ENCODE data around the gene AAGAB. TPM values are rescaled to one million over a fixed set of nuclear protein-coding genes. Genes with fewer than 3 reads are reported as not detected.

Gene AAGAB
- total RNA-seq, 1 experiment from 2014 or later: 52.0 TPM

GRCh38 chr15:67186226-67186649 is 68.2 kb downstream of the AAGAB start:
- Histone ChIP-seq H3K9me3 (ENCODE audit: control insufficient read depth in 1 of 2, insufficient read depth in 1 of 2, low read depth in 1 of 2, low read length in 2 of 2) (no peaks in the 10 kb centered on the region), H3K4me3 (replicated peaks in 1 of 2; ENCODE audit: low read depth in 1 of 2, low read length in 2 of 2) (no peak overlapping the region), H4K20me1 (ENCODE audit: insufficient read depth) (no peaks in the 10 kb centered on the region), H3K79me2 (ENCODE audit: insufficient read depth, low read length) (no peaks in the 10 kb centered on the region), H3K9me2 (ENCODE audit: insufficient read depth) (no peaks in the 10 kb centered on the region), H3K27ac (ENCODE audit: low read depth, low read length) (no peak overlapping the region), H3K9ac (ENCODE audit: low read length) (no peak overlapping the region), H3K27me3 (ENCODE audit: insufficient read depth, low read length) (no peaks in the 10 kb centered on the region), H3K36me3 (ENCODE audit: control insufficient read depth in 1 of 2, insufficient read depth in 2 of 2, low read length in 2 of 2) (peaks cover 15 to 63% of the 10 kb centered on the region in 2 experiments; a peak in 3 of 4 replicates), H3K4me1 (ENCODE audit: control insufficient read depth in 1 of 2, insufficient read depth in 2 of 2, low read length in 2 of 2) (no peaks in the 10 kb centered on the region), H3K4me2 (ENCODE audit: low read length) (no peak overlapping the region), H2AFZ (ENCODE audit: low read depth, low read length, poor library complexity, severe bottlenecking) (no peak overlapping the region)
- intact Hi-C loops (cut with micrococcal nuclease): no loop called here
- TF ChIP-seq JUND (IDR thresholded peaks at IDR 0.05): no peak
- TF ChIP-seq ELF1 (IDR thresholded peaks at IDR 0.05; ENCODE audit: borderline replicate concordance, low read depth): no peak
- TF ChIP-seq EGR1 (IDR thresholded peaks at IDR 0.05; ENCODE audit: low read depth): no peak
- TF ChIP-seq POLR2AphosphoS5 (IDR thresholded peaks at IDR 0.05; ENCODE audit: low read depth, low read length): no peak
- no peak for TF ChIP-seq ATF3 (IDR thresholded peaks at IDR 0.05)
- no peak for TF ChIP-seq ZNF274 (IDR thresholded peaks at IDR 0.05; ENCODE audit: low read depth, low read length)
- no peak for TF ChIP-seq RAD21 (IDR thresholded peaks at IDR 0.05; ENCODE audit: low read depth)
- no peak for TF ChIP-seq POLR2A (IDR thresholded peaks at IDR 0.05; ENCODE audit: borderline replicate concordance, extremely low read depth, insufficient read depth, insufficient read length)
- no peak for TF ChIP-seq TCF7L2 (IDR thresholded peaks at IDR 0.05; ENCODE audit: borderline replicate concordance, extremely low read depth, insufficient read depth, insufficient read length)
- no peak for TF ChIP-seq FOSL1 (IDR thresholded peaks at IDR 0.05; ENCODE audit: low read depth)
- TF ChIP-seq, protein P1, sequence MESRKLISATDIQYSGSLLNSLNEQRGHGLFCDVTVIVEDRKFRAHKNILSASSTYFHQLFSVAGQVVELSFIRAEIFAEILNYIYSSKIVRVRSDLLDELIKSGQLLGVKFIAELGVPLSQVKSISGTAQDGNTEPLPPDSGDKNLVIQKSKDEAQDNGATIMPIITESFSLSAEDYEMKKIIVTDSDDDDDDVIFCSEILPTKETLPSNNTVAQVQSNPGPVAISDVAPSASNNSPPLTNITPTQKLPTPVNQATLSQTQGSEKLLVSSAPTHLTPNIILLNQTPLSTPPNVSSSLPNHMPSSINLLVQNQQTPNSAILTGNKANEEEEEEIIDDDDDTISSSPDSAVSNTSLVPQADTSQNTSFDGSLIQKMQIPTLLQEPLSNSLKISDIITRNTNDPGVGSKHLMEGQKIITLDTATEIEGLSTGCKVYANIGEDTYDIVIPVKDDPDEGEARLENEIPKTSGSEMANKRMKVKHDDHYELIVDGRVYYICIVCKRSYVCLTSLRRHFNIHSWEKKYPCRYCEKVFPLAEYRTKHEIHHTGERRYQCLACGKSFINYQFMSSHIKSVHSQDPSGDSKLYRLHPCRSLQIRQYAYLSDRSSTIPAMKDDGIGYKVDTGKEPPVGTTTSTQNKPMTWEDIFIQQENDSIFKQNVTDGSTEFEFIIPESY (IDR thresholded peaks at IDR 0.05; ENCODE audit: extremely low read depth, insufficient replicate concordance, low read length): no peak
- TF ChIP-seq, protein P2, sequence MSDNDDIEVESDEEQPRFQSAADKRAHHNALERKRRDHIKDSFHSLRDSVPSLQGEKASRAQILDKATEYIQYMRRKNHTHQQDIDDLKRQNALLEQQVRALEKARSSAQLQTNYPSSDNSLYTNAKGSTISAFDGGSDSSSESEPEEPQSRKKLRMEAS (IDR thresholded peaks at IDR 0.05): no peak
- TF ChIP-seq, protein P3, sequence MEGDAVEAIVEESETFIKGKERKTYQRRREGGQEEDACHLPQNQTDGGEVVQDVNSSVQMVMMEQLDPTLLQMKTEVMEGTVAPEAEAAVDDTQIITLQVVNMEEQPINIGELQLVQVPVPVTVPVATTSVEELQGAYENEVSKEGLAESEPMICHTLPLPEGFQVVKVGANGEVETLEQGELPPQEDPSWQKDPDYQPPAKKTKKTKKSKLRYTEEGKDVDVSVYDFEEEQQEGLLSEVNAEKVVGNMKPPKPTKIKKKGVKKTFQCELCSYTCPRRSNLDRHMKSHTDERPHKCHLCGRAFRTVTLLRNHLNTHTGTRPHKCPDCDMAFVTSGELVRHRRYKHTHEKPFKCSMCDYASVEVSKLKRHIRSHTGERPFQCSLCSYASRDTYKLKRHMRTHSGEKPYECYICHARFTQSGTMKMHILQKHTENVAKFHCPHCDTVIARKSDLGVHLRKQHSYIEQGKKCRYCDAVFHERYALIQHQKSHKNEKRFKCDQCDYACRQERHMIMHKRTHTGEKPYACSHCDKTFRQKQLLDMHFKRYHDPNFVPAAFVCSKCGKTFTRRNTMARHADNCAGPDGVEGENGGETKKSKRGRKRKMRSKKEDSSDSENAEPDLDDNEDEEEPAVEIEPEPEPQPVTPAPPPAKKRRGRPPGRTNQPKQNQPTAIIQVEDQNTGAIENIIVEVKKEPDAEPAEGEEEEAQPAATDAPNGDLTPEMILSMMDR (IDR thresholded peaks at IDR 0.05 in 2 of 3, conservative IDR thresholded peaks at IDR 0.05 in 1 of 3; ENCODE audit: borderline replicate concordance in 1 of 3, insufficient read depth in 1 of 3, low read depth in 2 of 3, low read length in 2 of 3): no peak
- no peak for TF ChIP-seq EZH2 (IDR thresholded peaks at IDR 0.05)
- ChIA-PET CTCF (no interaction called here), RAD21 (ENCODE audit: low non-redundant PET in 1 of 2, low total read pairs in 2 of 2, uncharacterized antibody in 2 of 2, unreplicated experiment in 2 of 2) (no interaction called here), POLR2A (no interaction called here)
- DNase-seq (ENCODE audit: low read depth, low spot score): no peak
- no peak for ATAC-seq
- no TSS peak for BruUV-seq (replicated peaks)

Data from HCT116 (cell line).